ENCODE measurements around the gene DCHS2. TPM values are rescaled to one million over a fixed set of nuclear protein-coding genes. Genes with fewer than 3 reads are reported as not detected.

DCHS2 gene
- total RNA-seq, 2 donors from 2014 or later = 0.13 to 0.24 TPM

DNA sequence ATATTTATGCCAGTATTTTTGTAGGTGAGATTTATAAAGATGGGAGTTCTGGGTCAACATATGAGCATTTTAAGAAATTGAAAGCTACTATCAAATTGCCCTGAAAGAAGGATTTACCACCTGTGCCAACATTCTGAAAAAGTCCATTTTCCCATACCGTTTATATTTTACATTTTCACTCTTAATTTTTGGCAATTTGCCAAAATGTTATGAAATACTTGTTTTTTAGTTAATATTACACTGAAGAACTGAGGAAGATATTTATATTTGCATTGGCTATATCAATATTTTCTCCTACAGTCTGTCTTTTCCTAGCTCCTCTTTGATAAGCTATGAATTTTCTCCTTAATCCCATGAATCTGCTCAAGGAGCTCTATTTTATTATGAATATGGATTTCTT, 52.4 kb downstream of the DCHS2 start:
- H3K9ac ChIP-seq (ENCODE audit: extremely low read depth, low read length, poor library complexity, severe bottlenecking) = no peak overlapping the region
- no peaks in the 10 kb centered on the region for H3K4me1 Mint-ChIP-seq
- H3K4me3 ChIP-seq (ENCODE audit: low read length) = no peak overlapping the region
- peaks cover 2% of the 10 kb centered on the region for H3K27me3 Mint-ChIP-seq (ENCODE audit: insufficient read depth)
- no peaks in the 10 kb centered on the region for H3K9me3 Mint-ChIP-seq
- TF ChIP-seq, protein P1, sequence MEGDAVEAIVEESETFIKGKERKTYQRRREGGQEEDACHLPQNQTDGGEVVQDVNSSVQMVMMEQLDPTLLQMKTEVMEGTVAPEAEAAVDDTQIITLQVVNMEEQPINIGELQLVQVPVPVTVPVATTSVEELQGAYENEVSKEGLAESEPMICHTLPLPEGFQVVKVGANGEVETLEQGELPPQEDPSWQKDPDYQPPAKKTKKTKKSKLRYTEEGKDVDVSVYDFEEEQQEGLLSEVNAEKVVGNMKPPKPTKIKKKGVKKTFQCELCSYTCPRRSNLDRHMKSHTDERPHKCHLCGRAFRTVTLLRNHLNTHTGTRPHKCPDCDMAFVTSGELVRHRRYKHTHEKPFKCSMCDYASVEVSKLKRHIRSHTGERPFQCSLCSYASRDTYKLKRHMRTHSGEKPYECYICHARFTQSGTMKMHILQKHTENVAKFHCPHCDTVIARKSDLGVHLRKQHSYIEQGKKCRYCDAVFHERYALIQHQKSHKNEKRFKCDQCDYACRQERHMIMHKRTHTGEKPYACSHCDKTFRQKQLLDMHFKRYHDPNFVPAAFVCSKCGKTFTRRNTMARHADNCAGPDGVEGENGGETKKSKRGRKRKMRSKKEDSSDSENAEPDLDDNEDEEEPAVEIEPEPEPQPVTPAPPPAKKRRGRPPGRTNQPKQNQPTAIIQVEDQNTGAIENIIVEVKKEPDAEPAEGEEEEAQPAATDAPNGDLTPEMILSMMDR (conservative IDR thresholded peaks at IDR 0.05) = no peak
- no peak overlapping the region for H3K27ac ChIP-seq (ENCODE audit: low read depth, low read length)
- no peaks in the 10 kb centered on the region for H3K27me3 ChIP-seq (ENCODE audit: control insufficient read depth, insufficient read depth, low read length, poor library complexity, severe bottlenecking)
- no peaks in the 10 kb centered on the region for H3K9me3 ChIP-seq (ENCODE audit: control insufficient read depth, low read length)
- DNase-seq = no peak
- no peak overlapping the region for H3K4me3 Mint-ChIP-seq
- no peak overlapping the region for H3K27ac Mint-ChIP-seq
- no peaks in the 10 kb centered on the region for H3K36me3 Mint-ChIP-seq (ENCODE audit: low read depth)
- no peaks in the 10 kb centered on the region for H3K36me3 ChIP-seq (ENCODE audit: control insufficient read depth, insufficient read depth, low read length)
- WGBS, 2 experiments (ENCODE audit: insufficient coverage in 1 of 2, insufficient read length in 1 of 2) = 57% methylated on average over 1 of the region's 1 CpG; no CpG with 5 or more reads in 1 of the 2 experiments
- no peaks in the 10 kb centered on the region for H3K4me1 ChIP-seq (ENCODE audit: control insufficient read depth, insufficient read depth, low read length)

DNA sequence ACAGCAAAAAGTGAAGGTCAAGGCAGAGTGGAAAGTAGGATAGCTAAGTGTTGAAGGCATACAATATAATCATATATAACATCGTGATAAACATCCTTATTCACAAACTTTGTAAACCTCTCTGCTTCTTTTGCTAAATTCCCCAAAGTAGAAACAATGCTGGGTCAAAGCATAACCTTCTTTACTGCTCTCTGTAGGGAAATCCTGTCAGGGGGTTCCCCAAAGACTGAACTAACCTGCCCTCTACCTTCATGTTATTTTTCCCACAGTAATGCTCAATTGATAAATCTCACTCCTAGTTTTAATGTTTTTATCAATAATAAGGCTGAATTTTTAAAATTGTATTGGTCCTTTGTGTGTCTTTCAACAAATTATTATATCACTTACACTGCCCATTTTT, 55.7 kb downstream of the DCHS2 start:
- H3K36me3 ChIP-seq (ENCODE audit: control insufficient read depth, insufficient read depth, low read length) = no peaks in the 10 kb centered on the region
- no peak overlapping the region for H3K9ac ChIP-seq (ENCODE audit: extremely low read depth, low read length, poor library complexity, severe bottlenecking)
- Mint-ChIP-seq H3K4me3 (no peak overlapping the region), H3K27ac (no peak overlapping the region), H3K36me3 (ENCODE audit: low read depth) (no peaks in the 10 kb centered on the region), H3K27me3 (ENCODE audit: insufficient read depth) (peaks cover 2% of the 10 kb centered on the region), H3K4me1 (no peaks in the 10 kb centered on the region), H3K9me3 (no peaks in the 10 kb centered on the region)
- 64% methylated on average over 1 of the region's 1 CpG; no CpG with 5 or more reads in 1 of the 2 experiments for WGBS, 2 experiments (ENCODE audit: insufficient coverage in 1 of 2, insufficient read length in 1 of 2)
- H3K4me3 ChIP-seq (ENCODE audit: low read length) = no peak overlapping the region
- H3K27me3 ChIP-seq (ENCODE audit: control insufficient read depth, insufficient read depth, low read length, poor library complexity, severe bottlenecking) = no peaks in the 10 kb centered on the region
- H3K27ac ChIP-seq (ENCODE audit: low read depth, low read length) = no peak overlapping the region
- TF ChIP-seq, protein P1 (conservative IDR thresholded peaks at IDR 0.05) = no peak
- H3K9me3 ChIP-seq (ENCODE audit: control insufficient read depth, low read length) = no peaks in the 10 kb centered on the region
- H3K4me1 ChIP-seq (ENCODE audit: control insufficient read depth, insufficient read depth, low read length) = no peaks in the 10 kb centered on the region
- DNase-seq = no peak

DNA sequence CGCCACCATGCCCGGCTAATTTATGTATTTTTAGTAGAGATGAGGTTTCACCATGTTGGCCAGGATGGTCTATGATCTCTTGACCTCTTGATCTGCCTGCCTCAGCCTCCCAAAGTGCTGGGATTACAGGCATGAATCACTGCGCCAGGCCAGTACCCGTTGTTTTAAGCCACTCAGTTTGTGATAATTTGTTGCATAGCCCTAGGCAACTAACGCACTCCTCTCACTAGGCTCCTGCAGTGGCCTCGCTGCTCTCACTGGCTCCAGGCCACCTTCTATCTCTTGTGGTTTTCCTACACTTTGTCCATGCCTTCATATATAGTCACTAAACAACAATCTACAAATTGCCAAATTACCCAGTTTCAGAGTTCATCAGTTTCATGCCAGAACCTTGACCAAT, 58.1 kb downstream of the DCHS2 start:
- Mint-ChIP-seq H3K36me3 (ENCODE audit: low read depth) (no peaks in the 10 kb centered on the region), H3K4me1 (no peaks in the 10 kb centered on the region), H3K4me3 (no peak overlapping the region), H3K27ac (no peak overlapping the region), H3K9me3 (no peaks in the 10 kb centered on the region), H3K27me3 (ENCODE audit: insufficient read depth) (peaks cover 2% of the 10 kb centered on the region)
- DNase-seq = no peak
- no peak overlapping the region for H3K9ac ChIP-seq (ENCODE audit: extremely low read depth, low read length, poor library complexity, severe bottlenecking)
- no peak overlapping the region for H3K4me3 ChIP-seq (ENCODE audit: low read length)
- H3K36me3 ChIP-seq (ENCODE audit: control insufficient read depth, insufficient read depth, low read length) = no peaks in the 10 kb centered on the region
- H3K27ac ChIP-seq (ENCODE audit: low read depth, low read length) = no peak overlapping the region
- 94 to 96% methylated on average over 5 to 6 of the region's 6 CpGs for WGBS, 2 experiments (ENCODE audit: insufficient coverage in 1 of 2, insufficient read length in 1 of 2)
- H3K27me3 ChIP-seq (ENCODE audit: control insufficient read depth, insufficient read depth, low read length, poor library complexity, severe bottlenecking) = peaks cover 6% of the 10 kb centered on the region
- no peaks in the 10 kb centered on the region for H3K4me1 ChIP-seq (ENCODE audit: control insufficient read depth, insufficient read depth, low read length)
- TF ChIP-seq, protein P1 (conservative IDR thresholded peaks at IDR 0.05) = no peak
- H3K9me3 ChIP-seq (ENCODE audit: control insufficient read depth, low read length) = no peaks in the 10 kb centered on the region
